Astrocyte of the spinal cord (primary cell): ENCODE data around the gene TBL3.

ENCODE experiments used
- DNase-seq: peaks from one replicate; pipeline ENCODE4 v3.0.0; 2011; ENCODE audit warnings: low read depth, low spot score
- H3K4me3 ChIP-seq: 2 replicates; pipeline ENCODE4 v1.5.1; 2011; ENCODE audit warnings: low read depth, mild to moderate bottlenecking, low read length, moderate library complexity
- in situ Hi-C: cut with HindIII; loops from 2 replicates; pipeline ENCODE4 v1.10.0; 2017; ENCODE audit warnings: low sequenced_read_pairs
- TF ChIP-seq, protein P1 (sequence below): IDR thresholded peaks from 2 replicates; pipeline ENCODE4 v1.5.1; 2012; ENCODE audit warnings: low read depth, mild to moderate bottlenecking, low read length, inconsistent platforms

The TBL3 gene

DNA sequence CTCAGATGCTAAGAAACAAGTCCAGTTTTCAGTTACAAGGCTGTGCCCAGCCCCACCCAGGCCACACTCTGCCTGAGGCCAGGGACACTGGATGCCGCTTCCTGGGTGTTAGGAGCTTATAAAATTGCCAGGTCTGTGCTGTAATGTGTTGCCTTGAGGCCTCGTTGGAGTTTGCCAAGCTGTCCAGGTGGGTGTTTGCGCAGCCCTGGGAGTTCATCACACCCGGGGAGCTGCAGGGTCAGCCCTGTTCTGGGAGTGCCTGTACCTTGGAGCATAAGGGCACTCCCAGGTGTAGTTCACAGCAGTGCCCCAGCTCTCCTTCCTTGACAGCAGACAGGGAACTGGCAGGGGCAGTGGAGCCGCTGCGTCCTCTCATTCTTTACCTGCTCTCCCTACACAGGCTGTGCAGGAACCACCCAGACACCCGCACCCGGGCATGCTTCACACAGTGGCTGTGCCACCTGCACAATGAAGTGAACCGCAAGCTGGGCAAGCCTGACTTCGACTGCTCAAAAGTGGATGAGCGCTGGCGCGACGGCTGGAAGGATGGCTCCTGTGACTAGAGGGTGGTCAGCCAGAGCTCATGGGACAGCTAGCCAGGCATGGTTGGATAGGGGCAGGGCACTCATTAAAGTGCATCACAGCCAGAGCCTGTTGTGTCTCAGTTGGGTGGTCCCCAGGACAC is 13.8 kb downstream of the TBL3 start:
- DNase-seq, result no peak
- TF ChIP-seq, protein P1, sequence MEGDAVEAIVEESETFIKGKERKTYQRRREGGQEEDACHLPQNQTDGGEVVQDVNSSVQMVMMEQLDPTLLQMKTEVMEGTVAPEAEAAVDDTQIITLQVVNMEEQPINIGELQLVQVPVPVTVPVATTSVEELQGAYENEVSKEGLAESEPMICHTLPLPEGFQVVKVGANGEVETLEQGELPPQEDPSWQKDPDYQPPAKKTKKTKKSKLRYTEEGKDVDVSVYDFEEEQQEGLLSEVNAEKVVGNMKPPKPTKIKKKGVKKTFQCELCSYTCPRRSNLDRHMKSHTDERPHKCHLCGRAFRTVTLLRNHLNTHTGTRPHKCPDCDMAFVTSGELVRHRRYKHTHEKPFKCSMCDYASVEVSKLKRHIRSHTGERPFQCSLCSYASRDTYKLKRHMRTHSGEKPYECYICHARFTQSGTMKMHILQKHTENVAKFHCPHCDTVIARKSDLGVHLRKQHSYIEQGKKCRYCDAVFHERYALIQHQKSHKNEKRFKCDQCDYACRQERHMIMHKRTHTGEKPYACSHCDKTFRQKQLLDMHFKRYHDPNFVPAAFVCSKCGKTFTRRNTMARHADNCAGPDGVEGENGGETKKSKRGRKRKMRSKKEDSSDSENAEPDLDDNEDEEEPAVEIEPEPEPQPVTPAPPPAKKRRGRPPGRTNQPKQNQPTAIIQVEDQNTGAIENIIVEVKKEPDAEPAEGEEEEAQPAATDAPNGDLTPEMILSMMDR, result no peak
- peak overlapping the region; percentile 73 for H3K4me3 ChIP-seq
- in situ Hi-C loops, result no loop called here

DNA sequence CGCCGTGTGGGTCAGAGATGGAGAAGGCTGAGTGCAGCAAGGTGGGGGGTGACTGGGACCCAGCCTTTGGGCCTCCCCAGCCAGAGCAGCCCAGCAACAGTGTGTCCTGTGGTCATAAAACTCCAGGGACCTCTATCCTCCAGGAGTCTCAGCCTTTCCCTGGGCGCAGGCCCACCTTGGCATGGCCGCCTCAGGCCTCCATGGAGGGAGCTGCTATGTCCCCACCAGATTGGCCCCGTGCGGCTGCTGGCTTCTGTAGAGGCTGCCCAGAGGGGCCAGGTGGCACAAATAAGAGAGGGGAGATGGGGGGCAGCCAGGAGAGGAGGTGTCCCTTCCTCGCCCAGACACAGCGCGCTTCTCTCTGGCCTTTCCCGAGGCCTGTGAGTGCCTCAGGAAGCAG is 15.3 kb downstream of the TBL3 start:
- H3K4me3 ChIP-seq, result no peak overlapping the region
- no peak for DNase-seq
- in situ Hi-C loops, result no loop called here
- TF ChIP-seq, protein P1, result no peak

DNA sequence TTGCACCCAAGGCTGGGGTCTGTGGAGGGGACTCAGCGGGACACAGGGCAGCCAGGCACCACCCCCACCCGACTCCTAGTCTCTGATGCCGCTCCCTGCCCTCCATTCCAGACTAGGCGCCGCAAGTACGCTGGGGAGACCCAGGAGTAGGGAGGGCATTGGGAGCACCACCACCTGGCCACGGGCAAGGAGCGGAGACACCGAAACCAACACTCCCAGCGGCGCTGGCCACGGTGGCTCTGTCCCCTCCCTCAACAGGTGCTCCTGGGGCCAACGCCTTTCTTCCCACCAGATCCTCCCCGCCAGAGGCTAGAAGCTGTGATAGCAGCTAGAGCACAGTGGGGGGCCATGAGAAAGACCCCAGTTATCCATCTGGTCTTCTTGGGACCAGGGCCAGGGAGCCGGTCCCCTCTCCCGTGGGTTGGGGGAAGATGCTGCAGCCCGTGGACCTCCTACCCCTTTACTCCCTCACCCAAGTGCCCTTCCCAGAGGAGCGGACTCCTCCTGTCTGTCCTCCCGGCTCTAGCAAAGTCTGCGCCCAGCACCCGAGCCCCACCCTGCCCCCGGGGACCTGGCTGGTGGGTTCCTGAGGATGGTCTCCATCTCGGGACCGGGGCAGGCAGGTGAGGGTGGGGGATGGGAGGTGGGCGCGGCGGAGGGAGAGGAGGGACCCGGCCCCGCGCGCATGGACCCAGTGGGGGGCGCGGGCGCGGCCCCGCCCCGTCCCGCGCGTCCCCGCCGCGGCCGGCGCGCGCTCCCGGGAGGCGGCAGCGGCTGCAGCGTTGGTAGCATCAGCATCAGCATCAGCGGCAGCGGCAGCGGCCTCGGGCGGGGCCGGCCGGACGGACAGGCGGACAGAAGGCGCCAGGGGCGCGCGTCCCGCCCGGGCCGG is 17.6 kb downstream of the TBL3 start, which contains the start of gene SYNGR3:
TSS of gene SYNGR3 (plus strand) at position 762 of the 892 bp plus-strand sequence. CDS start 133 bp downstream, outside the sequence.
- TF ChIP-seq, protein P1, result no peak
- DNase-seq, result no peak
- H3K4me3 ChIP-seq, result no peak within 1 kb of the TSS
- in situ Hi-C loops, result no loop called here

DNA sequence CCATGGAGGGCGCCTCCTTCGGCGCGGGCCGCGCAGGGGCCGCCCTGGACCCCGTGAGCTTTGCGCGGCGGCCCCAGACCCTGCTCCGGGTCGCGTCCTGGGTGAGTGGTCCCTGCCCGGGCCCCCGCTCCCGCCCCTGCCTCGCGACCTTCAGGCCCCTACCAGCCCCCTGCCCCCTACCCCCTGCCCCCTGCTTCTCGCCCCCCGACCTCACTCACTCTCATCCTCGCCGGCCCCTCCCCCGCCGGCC is 18.2 kb downstream of the TBL3 start:
- H3K4me3 ChIP-seq, result no peak overlapping the region
- in situ Hi-C loops, result no loop called here
- TF ChIP-seq, protein P1, result no peak
- DNase-seq, result no peak

DNA sequence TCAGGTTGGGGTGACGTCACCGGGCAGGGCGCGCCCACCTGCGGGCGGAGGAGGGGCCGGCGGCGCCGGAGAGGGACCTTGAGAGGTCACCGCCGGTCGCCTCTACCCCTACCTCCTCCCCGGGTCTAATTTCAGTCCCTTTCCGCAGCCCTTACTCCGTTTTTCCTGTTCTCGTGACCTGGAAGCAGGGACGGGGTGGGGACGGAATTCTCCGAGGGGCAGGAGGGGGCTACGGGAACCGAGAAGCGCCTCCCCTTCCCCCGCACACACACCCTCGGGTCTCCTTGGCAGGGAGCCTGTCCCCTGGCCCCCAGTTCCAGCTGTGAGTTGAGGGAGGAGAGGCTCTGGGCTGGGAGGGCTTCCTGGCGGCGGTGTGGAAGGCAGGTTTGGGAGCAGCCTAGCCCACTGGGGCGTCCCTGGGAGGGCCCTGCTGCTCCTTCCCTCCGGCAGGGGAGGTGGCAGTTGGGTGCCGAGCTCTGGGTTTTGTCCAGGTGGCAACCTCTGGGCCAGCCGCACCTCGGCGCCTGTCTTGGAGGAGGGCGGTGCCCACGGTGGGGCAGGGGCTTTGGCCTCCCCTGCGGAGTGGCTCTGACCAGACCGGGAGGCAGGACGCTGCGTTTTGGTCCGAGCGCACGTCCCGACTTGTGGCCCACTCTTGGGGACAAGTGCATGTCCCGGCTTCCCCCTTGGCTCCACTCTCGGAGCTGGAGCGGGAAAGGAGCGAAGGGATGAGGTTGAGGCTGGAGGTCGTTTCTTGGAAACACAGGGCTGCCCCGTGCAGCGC is 18.7 kb downstream of the TBL3 start:
- TF ChIP-seq, protein P1, result no peak
- in situ Hi-C loops, result no loop called here
- no peak overlapping the region for H3K4me3 ChIP-seq
- no peak for DNase-seq

DNA sequence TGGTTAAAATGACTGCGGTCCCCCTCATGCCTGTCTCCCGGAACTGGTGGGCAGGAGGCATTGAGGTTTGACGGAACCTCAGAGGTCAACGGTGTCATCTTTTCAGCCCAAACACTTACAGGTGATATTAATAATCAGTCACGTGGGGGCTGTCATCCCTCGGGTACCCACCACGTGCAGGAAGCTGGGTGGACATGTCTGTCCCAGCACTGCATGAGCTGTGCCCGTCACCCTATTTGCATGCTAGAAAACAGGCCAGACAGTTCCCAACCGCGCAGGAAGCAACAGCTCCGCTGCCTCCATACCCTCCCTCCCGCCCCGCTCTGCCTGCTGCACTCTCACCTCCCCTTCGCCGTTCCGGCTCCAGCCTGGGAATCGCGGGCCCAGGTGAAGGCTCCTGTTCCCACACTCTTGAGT is 19.3 kb downstream of the TBL3 start:
- H3K4me3 ChIP-seq, result no peak overlapping the region
- in situ Hi-C loops, result no loop called here
- TF ChIP-seq, protein P1, result no peak
- DNase-seq, result no peak
